ENCODE results near the gene IMPACT.

DNA sequence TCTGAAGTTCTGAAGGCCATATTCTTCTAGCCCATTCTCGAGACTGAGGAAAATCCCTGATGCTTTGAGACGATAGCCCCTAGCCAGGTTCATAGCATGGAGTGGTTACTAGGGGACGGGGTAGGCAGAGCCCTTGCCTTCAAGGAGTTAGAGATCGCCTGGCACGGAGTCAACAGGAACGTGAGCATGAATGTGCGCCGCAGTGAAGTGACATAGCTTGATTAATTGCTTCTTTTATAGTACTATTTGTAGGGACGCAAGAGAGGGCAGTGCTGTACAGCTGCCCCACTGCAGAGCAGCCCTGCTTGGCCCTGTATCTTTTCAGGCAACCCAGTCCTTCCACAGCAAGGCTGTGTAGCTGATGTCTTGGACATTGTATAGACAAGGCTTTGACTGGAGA lies 60.2 kb downstream of the IMPACT start:
- TF ChIP-seq, protein P1, sequence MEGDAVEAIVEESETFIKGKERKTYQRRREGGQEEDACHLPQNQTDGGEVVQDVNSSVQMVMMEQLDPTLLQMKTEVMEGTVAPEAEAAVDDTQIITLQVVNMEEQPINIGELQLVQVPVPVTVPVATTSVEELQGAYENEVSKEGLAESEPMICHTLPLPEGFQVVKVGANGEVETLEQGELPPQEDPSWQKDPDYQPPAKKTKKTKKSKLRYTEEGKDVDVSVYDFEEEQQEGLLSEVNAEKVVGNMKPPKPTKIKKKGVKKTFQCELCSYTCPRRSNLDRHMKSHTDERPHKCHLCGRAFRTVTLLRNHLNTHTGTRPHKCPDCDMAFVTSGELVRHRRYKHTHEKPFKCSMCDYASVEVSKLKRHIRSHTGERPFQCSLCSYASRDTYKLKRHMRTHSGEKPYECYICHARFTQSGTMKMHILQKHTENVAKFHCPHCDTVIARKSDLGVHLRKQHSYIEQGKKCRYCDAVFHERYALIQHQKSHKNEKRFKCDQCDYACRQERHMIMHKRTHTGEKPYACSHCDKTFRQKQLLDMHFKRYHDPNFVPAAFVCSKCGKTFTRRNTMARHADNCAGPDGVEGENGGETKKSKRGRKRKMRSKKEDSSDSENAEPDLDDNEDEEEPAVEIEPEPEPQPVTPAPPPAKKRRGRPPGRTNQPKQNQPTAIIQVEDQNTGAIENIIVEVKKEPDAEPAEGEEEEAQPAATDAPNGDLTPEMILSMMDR (IDR thresholded peaks at IDR 0.05), result no peak
- no peak for TF ChIP-seq POLR2A (IDR thresholded peaks at IDR 0.05)
- TF ChIP-seq POLR2AphosphoS5 (IDR thresholded peaks at IDR 0.05), result no peak

All from sigmoid colon (tissue), 4 donors.